Suprapubic skin (tissue), 4 donors: Measurements from ENCODE around the gene MED27.

Source experiments
- CTCF ChIP-seq, 2 donors: fragments of 200-600 bp in 1 of 2; fragments of 450-650 bp in 1 of 2; sonication (generic) in 1 of 2; IDR thresholded peaks; one replicate each; pipeline ENCODE4 v1.5.1; 2016 to 2019; ENCODE audit warnings: antibody characterized with exemption in 2 of 2, mild to moderate bottlenecking in 1 of 2, moderate library complexity in 1 of 2
- EP300 ChIP-seq: sonication (generic); formaldehyde crosslinking; IDR thresholded peaks from one replicate; pipeline ENCODE4 v1.6.1; 2017; ENCODE audit warnings: antibody characterized with exemption
- POLR2A ChIP-seq, 2 donors: fragments of 450-650 bp; IDR thresholded peaks; one replicate each; pipeline ENCODE4 v1.6.1; 2017; ENCODE audit warnings: antibody characterized with exemption in 2 of 2, mild to moderate bottlenecking in 2 of 2, moderate library complexity in 2 of 2
- POLR2AphosphoS5 ChIP-seq, 3 donors: sonication (generic); formaldehyde crosslinking; IDR thresholded peaks; one replicate each; pipeline ENCODE4 v1.6.1; 2017; ENCODE audit warnings: antibody characterized with exemption in 3 of 3

GRCh38 chr9:131840751-131841702 lies 238.6 kb downstream of the MED27 start:
- TF ChIP-seq CTCF (IDR thresholded peaks at IDR 0.05) = no peak
- TF ChIP-seq POLR2A (IDR thresholded peaks at IDR 0.05) = no peak
- no peak for TF ChIP-seq POLR2AphosphoS5 (IDR thresholded peaks at IDR 0.05)
- TF ChIP-seq EP300 = no peak
